ENCODE data around the gene SLC4A3. TPM values are rescaled to one million over a fixed set of nuclear protein-coding genes. Genes with fewer than 3 reads are reported as not detected.

SLC4A3 gene
- total and polyA plus RNA-seq, 2 of the 13 experiments (the other 11 are each of a cell fraction or from before 2014, with no cell fraction given), result 0.18 to 0.95 TPM

DNA sequence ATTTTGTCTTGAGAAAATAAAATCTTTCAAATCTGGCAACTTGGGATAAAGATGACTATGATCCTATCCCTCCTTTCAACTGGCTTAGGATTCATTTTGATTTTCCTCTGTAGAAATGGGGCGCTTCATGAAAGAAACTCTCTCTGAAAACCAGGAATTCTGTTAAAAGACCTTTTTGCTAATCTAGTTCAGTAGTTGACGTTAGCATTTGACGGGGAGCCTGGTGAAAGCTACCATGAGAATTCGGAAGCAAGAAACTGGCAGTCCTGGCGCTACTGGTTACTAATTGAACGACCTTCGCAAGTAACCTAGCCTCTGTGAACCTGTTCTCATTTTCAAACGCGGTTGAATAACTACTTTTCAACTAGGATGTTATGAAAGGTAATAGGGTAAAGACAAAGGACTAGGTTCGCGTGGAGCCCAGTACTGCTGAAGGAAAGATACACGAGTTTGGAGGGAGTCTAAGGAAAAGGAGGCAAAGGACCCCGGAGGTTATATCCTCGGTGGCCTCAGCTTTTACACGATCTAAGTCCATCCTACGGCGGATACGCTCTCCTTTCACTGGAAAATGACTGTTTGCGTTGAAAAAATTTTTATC lies 30.4 kb upstream of the SLC4A3 start (continued):
- TF ChIP-seq DNMT1 (CRISPR knock-in tag; IDR thresholded peaks at IDR 0.05) (no peak), GTF3A (CRISPR knock-in tag; conservative IDR thresholded peaks at IDR 0.05) (no peak), ARHGAP35 (CRISPR knock-in tag; IDR thresholded peaks at IDR 0.05; ENCODE audit: borderline replicate concordance) (no peak), ZNF841 (CRISPR knock-in tag; IDR thresholded peaks at IDR 0.05; ENCODE audit: borderline replicate concordance) (no peak), RBFOX2 (IDR thresholded peaks at IDR 0.05; ENCODE audit: low read depth, low read length) (peak; percentile 76), SMYD3 (CRISPR knock-in tag; IDR thresholded peaks at IDR 0.05) (no peak), HNRNPL (IDR thresholded peaks at IDR 0.05; ENCODE audit: low read depth, low read length) (no peak), PHB2 (IDR thresholded peaks at IDR 0.05; ENCODE audit: partially characterized antibody) (no peak), NPAS2 (CRISPR knock-in tag; IDR thresholded peaks at IDR 0.05; ENCODE audit: borderline replicate concordance) (0 out of 2 replicates have a peak, but pooled peaks have one; percentile 41), HNF4G (IDR thresholded peaks at IDR 0.05; ENCODE audit: borderline replicate concordance, low read depth, low read length) (no peak), HNF4G (CRISPR knock-in tag; IDR thresholded peaks at IDR 0.05; ENCODE audit: borderline replicate concordance, low read depth) (no peak), ZSCAN22 (CRISPR knock-in tag; IDR thresholded peaks at IDR 0.05) (0 out of 2 replicates have a peak, but pooled peaks have one; percentile 23), TMF1 (CRISPR knock-in tag; IDR thresholded peaks at IDR 0.05; ENCODE audit: low read depth) (no peak), POLR2AphosphoS2 (IDR thresholded peaks at IDR 0.05; ENCODE audit: low read depth, low read length) (no peak), ZNF678 (CRISPR knock-in tag; IDR thresholded peaks at IDR 0.05) (no peak), BHLHE40 (IDR thresholded peaks at IDR 0.05; ENCODE audit: low read length) (no peak), SIN3B (IDR thresholded peaks at IDR 0.05; ENCODE audit: low read length) (no peak)
- TF ChIP-seq, protein P1, sequence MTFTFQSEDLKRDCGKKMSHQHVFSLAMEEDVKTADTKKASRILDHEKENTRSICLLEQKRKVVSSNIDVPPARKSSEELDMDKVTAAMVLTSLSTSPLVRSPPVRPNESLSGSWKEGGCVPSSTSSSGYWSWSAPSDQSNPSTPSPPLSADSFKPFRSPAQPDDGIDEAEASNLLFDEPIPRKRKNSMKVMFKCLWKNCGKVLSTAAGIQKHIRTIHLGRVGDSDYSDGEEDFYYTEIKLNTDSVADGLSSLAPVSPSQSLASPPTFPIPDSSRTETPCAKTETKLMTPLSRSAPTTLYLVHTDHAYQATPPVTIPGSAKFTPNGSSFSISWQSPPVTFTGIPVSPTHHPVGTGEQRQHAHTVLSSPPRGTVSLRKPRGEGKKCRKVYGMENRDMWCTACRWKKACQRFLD (CRISPR knock-in tag; IDR thresholded peaks at IDR 0.05; ENCODE audit: borderline replicate concordance), result no peak
- TF ChIP-seq, protein P2, sequence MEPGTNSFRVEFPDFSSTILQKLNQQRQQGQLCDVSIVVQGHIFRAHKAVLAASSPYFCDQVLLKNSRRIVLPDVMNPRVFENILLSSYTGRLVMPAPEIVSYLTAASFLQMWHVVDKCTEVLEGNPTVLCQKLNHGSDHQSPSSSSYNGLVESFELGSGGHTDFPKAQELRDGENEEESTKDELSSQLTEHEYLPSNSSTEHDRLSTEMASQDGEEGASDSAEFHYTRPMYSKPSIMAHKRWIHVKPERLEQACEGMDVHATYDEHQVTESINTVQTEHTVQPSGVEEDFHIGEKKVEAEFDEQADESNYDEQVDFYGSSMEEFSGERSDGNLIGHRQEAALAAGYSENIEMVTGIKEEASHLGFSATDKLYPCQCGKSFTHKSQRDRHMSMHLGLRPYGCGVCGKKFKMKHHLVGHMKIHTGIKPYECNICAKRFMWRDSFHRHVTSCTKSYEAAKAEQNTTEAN (CRISPR knock-in tag; conservative IDR thresholded peaks at IDR 0.05), result 0 out of 2 replicates have a peak, but pooled peaks have one; percentile 17
- TF ChIP-seq, protein P3, sequence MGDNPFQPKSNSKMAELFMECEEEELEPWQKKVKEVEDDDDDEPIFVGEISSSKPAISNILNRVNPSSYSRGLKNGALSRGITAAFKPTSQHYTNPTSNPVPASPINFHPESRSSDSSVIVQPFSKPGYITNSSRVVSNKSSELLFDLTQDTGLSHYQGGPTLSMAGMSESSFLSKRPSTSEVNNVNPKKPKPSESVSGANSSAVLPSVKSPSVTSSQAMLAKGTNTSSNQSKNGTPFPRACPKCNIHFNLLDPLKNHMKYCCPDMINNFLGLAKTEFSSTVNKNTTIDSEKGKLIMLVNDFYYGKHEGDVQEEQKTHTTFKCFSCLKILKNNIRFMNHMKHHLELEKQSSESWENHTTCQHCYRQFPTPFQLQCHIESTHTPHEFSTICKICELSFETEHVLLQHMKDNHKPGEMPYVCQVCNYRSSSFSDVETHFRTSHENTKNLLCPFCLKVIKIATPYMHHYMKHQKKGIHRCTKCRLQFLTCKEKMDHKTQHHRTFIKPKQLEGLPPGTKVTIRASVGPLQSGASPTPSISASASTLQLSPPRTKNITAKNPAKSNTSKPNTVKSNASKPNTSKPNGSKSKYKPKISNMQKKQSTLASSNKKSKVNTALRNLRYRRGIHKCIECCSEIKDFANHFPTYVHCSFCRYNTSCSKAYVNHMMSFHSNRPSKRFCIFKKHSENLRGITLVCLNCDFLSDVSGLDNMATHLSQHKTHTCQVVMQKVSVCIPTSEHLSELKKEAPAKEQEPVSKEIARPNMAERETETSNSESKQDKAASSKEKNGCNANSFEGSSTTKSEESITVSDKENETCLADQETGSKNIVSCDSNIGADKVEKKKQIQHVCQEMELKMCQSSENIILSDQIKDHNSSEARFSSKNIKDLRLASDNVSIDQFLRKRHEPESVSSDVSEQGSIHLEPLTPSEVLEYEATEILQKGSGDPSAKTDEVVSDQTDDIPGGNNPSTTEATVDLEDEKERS (CRISPR knock-in tag; IDR thresholded peaks at IDR 0.05), result no peak
- TF ChIP-seq, protein P4, sequence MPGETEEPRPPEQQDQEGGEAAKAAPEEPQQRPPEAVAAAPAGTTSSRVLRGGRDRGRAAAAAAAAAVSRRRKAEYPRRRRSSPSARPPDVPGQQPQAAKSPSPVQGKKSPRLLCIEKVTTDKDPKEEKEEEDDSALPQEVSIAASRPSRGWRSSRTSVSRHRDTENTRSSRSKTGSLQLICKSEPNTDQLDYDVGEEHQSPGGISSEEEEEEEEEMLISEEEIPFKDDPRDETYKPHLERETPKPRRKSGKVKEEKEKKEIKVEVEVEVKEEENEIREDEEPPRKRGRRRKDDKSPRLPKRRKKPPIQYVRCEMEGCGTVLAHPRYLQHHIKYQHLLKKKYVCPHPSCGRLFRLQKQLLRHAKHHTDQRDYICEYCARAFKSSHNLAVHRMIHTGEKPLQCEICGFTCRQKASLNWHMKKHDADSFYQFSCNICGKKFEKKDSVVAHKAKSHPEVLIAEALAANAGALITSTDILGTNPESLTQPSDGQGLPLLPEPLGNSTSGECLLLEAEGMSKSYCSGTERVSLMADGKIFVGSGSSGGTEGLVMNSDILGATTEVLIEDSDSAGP (CRISPR knock-in tag; IDR thresholded peaks at IDR 0.05; ENCODE audit: borderline replicate concordance), result no peak
- TF ChIP-seq, protein P5, sequence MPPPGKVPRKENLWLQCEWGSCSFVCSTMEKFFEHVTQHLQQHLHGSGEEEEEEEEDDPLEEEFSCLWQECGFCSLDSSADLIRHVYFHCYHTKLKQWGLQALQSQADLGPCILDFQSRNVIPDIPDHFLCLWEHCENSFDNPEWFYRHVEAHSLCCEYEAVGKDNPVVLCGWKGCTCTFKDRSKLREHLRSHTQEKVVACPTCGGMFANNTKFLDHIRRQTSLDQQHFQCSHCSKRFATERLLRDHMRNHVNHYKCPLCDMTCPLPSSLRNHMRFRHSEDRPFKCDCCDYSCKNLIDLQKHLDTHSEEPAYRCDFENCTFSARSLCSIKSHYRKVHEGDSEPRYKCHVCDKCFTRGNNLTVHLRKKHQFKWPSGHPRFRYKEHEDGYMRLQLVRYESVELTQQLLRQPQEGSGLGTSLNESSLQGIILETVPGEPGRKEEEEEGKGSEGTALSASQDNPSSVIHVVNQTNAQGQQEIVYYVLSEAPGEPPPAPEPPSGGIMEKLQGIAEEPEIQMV (CRISPR knock-in tag; IDR thresholded peaks at IDR 0.05; ENCODE audit: low read depth), result no peak
